HUES48 (cell line): ENCODE measurements around the gene MTA2.
"Not testable (repeated sequence)": the region's sequence is repeated elsewhere in the genome, so short reads cannot be mapped to it uniquely, and the experiment has no call there.

Experiments
- H3K27ac ChIP-seq: one replicate; pipeline ENCODE4 v1.7.0; 2013; ENCODE audit warnings: low read depth, low read length, inconsistent platforms
- H3K27me3 ChIP-seq: 2 replicates; pipeline ENCODE4 v1.6.1; 2013; ENCODE audit warnings: mild to moderate bottlenecking, low read length; ENCODE audit not compliant: control insufficient read depth, insufficient read depth
- H3K36me3 ChIP-seq: 2 replicates; pipeline ENCODE4 v1.6.1; 2013; ENCODE audit warnings: low read length; ENCODE audit not compliant: control insufficient read depth, insufficient read depth
- H3K4me1 ChIP-seq: 2 replicates; pipeline ENCODE4 v1.6.1; 2013; ENCODE audit warnings: mild to moderate bottlenecking, low read length; ENCODE audit not compliant: control insufficient read depth, insufficient read depth
- H3K4me3 ChIP-seq: 2 replicates; pipeline ENCODE4 v1.5.1; 2013; ENCODE audit warnings: mild to moderate bottlenecking, low read depth, low read length
- H3K9ac ChIP-seq: 2 replicates; pipeline ENCODE4 v1.6.1; 2013; ENCODE audit warnings: mild to moderate bottlenecking, low read depth, low read length, moderate library complexity
- H3K9me3 ChIP-seq: 2 replicates; pipeline ENCODE4 v1.6.1; 2013; ENCODE audit warnings: low read length; ENCODE audit not compliant: control insufficient read depth, insufficient read depth

Gene MTA2

GRCh38 chr11:62553080-62553838 is 48.4 kb downstream of the MTA2 start:
- Histone ChIP-seq H3K36me3 (peaks cover 17% of the 10 kb centered on the region), H3K27me3 (peaks cover 9% of the 10 kb centered on the region), H3K27ac (peak overlapping the region; percentile 93), H3K4me1 (peaks cover 45% of the 10 kb centered on the region), H3K9me3 (no peaks in the 10 kb centered on the region), H3K9ac (peak overlapping the region; percentile 47), H3K4me3 (peak overlapping the region; percentile 38)

- Histone ChIP-seq H3K27ac (peak overlapping the region; percentile 93), H3K4me1 (peaks cover 50% of the 10 kb centered on the region), H3K27me3 (peaks cover 16% of the 10 kb centered on the region), H3K9ac (peak overlapping the region; percentile 47), H3K4me3 (peak overlapping the region; percentile 38), H3K9me3 (no peaks in the 10 kb centered on the region), H3K36me3 (peaks cover 10% of the 10 kb centered on the region)
These were observed 49.1 kb downstream of the MTA2 start for GRCh38 chr11:62552485-62553079.

GRCh38 chr11:62550478-62550877 is 51.2 kb downstream of the MTA2 start:
- H3K4me1 ChIP-seq: peaks cover 35% of the 10 kb centered on the region
- H3K9me3 ChIP-seq, H3K36me3 ChIP-seq, H3K27ac ChIP-seq, H3K9ac ChIP-seq, H3K4me3 ChIP-seq: not testable (repeated sequence)
- H3K27me3 ChIP-seq: peaks cover 36% of the 10 kb centered on the region

GRCh38 chr11:62548545-62549335 is 52.9 kb downstream of the MTA2 start:
- H3K9me3 ChIP-seq: no peaks in the 10 kb centered on the region
- H3K9ac ChIP-seq: no peak overlapping the region
- H3K4me3 ChIP-seq: no peak overlapping the region
- H3K27me3 ChIP-seq: peaks cover 53% of the 10 kb centered on the region
- H3K36me3 ChIP-seq: no peaks in the 10 kb centered on the region
- H3K27ac ChIP-seq: no peak overlapping the region
- H3K4me1 ChIP-seq: peaks cover 35% of the 10 kb centered on the region

- Histone ChIP-seq H3K27me3 (peaks cover 63% of the 10 kb centered on the region), H3K9me3 (no peaks in the 10 kb centered on the region), H3K36me3 (no peaks in the 10 kb centered on the region), H3K4me3 (peak overlapping the region; percentile 76), H3K9ac (no peak overlapping the region), H3K27ac (peak overlapping the region; percentile 24), H3K4me1 (peaks cover 26% of the 10 kb centered on the region)
These were observed 53.9 kb downstream of the MTA2 start for GRCh38 chr11:62547691-62548281.

GRCh38 chr11:62546929-62547625 is 54.6 kb downstream of the MTA2 start:
- H3K36me3 ChIP-seq: no peaks in the 10 kb centered on the region
- no peaks in the 10 kb centered on the region for H3K9me3 ChIP-seq
- peak overlapping the region; percentile 51 for H3K27ac ChIP-seq
- H3K27me3 ChIP-seq: peaks cover 68% of the 10 kb centered on the region
- H3K9ac ChIP-seq: no peak overlapping the region
- H3K4me3 ChIP-seq: peak overlapping the region; percentile 76
- H3K4me1 ChIP-seq: peaks cover 24% of the 10 kb centered on the region

GRCh38 chr11:62546244-62546928 is 55.3 kb downstream of the MTA2 start, which contains the start of gene AHNAK:
Gene AHNAK (minus strand): TSS chr11:62546806. CDS start chr11:62536098, 10,708 bp downstream.
- Histone ChIP-seq H3K9ac (no peak within 1 kb of the TSS), H3K27me3 (peaks cover 68% of the 10 kb centered on the region), H3K4me3 (peak within 1 kb of the TSS; percentile 76), H3K27ac (peak within 1 kb of the TSS; percentile 54), H3K9me3 (no peaks in the 10 kb centered on the region), H3K4me1 (peaks cover 19% of the 10 kb centered on the region), H3K36me3 (no peaks in the 10 kb centered on the region)

GRCh38 chr11:62545437-62546243 is 56.0 kb downstream of the MTA2 start:
- no peaks in the 10 kb centered on the region for H3K9me3 ChIP-seq
- peaks cover 68% of the 10 kb centered on the region for H3K27me3 ChIP-seq
- H3K4me1 ChIP-seq: peaks cover 18% of the 10 kb centered on the region
- H3K9ac ChIP-seq: no peak overlapping the region
- H3K36me3 ChIP-seq: no peaks in the 10 kb centered on the region
- H3K27ac ChIP-seq: peak overlapping the region; percentile 54
- peak overlapping the region; percentile 76 for H3K4me3 ChIP-seq

- Histone ChIP-seq H3K9ac (no peak overlapping the region), H3K4me3 (peak overlapping the region; percentile 76), H3K4me1 (peaks cover 18% of the 10 kb centered on the region), H3K27ac (peak overlapping the region; percentile 54), H3K27me3 (peaks cover 68% of the 10 kb centered on the region), H3K9me3 (no peaks in the 10 kb centered on the region), H3K36me3 (no peaks in the 10 kb centered on the region)
These were observed 56.9 kb downstream of the MTA2 start for GRCh38 chr11:62544581-62545436.
